Epithelial cell of esophagus (primary cell): ENCODE results near the gene LPP.
A peak's percentile ranks its signal among the peaks of the same experiment; 100 is the strongest.

Source experiments
- DNase-seq: peaks from one replicate; pipeline ENCODE4 v3.0.0; 2010; ENCODE audit warnings: low read depth
- H3K4me3 ChIP-seq: 2 replicates; pipeline ENCODE4 v1.5.1; 2011; ENCODE audit warnings: mild to moderate bottlenecking, low read length, control low read depth
- TF ChIP-seq, protein P1 (sequence below): IDR thresholded peaks from 2 replicates; pipeline ENCODE4 v1.5.1; 2011; ENCODE audit warnings: low read depth, mild to moderate bottlenecking, low read length, control low read depth, inconsistent platforms; ENCODE audit not compliant: insufficient read depth; ENCODE audit errors: missing control alignments

LPP gene

GRCh38 chr3:188348435-188349244 is 194.7 kb downstream of the LPP start:
- H3K4me3 ChIP-seq: no peak overlapping the region
- TF ChIP-seq, protein P1, sequence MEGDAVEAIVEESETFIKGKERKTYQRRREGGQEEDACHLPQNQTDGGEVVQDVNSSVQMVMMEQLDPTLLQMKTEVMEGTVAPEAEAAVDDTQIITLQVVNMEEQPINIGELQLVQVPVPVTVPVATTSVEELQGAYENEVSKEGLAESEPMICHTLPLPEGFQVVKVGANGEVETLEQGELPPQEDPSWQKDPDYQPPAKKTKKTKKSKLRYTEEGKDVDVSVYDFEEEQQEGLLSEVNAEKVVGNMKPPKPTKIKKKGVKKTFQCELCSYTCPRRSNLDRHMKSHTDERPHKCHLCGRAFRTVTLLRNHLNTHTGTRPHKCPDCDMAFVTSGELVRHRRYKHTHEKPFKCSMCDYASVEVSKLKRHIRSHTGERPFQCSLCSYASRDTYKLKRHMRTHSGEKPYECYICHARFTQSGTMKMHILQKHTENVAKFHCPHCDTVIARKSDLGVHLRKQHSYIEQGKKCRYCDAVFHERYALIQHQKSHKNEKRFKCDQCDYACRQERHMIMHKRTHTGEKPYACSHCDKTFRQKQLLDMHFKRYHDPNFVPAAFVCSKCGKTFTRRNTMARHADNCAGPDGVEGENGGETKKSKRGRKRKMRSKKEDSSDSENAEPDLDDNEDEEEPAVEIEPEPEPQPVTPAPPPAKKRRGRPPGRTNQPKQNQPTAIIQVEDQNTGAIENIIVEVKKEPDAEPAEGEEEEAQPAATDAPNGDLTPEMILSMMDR: no peak
- DNase-seq: peak; percentile 96

- TF ChIP-seq, protein P1: no peak
- peak; percentile 8 for DNase-seq
- no peak overlapping the region for H3K4me3 ChIP-seq
Measured at GRCh38 chr3:188349351-188349901, 195.5 kb downstream of the LPP start.

- peak; percentile 76 for DNase-seq
- no peak overlapping the region for H3K4me3 ChIP-seq
- TF ChIP-seq, protein P1: no peak
Measured at GRCh38 chr3:188349933-188350332, 196.0 kb downstream of the LPP start.

DNA sequence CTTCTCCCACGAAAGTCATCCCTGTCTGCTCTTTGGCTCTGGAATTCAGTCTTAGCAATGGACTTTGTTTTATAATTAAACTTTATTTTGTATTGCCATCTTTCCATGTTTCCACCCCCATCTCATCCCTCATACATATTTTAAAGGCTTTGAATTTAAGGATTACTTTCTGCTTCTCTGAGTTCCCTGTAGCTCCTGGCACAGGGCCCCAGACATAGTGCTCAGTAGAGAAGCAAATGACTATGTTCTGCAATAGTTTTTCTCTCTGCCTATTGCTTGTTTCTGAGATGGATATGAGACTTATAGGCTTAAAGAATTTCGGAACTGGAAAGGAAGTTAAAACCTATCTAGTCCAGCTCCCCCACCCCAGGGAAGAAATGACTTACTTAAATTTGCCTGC is 197.0 kb downstream of the LPP start:
- no peak overlapping the region for H3K4me3 ChIP-seq
- TF ChIP-seq, protein P1: no peak
- DNase-seq: no peak

GRCh38 chr3:188351648-188352047 is 197.7 kb downstream of the LPP start:
- TF ChIP-seq, protein P1: no peak
- H3K4me3 ChIP-seq: no peak overlapping the region
- no peak for DNase-seq

DNA sequence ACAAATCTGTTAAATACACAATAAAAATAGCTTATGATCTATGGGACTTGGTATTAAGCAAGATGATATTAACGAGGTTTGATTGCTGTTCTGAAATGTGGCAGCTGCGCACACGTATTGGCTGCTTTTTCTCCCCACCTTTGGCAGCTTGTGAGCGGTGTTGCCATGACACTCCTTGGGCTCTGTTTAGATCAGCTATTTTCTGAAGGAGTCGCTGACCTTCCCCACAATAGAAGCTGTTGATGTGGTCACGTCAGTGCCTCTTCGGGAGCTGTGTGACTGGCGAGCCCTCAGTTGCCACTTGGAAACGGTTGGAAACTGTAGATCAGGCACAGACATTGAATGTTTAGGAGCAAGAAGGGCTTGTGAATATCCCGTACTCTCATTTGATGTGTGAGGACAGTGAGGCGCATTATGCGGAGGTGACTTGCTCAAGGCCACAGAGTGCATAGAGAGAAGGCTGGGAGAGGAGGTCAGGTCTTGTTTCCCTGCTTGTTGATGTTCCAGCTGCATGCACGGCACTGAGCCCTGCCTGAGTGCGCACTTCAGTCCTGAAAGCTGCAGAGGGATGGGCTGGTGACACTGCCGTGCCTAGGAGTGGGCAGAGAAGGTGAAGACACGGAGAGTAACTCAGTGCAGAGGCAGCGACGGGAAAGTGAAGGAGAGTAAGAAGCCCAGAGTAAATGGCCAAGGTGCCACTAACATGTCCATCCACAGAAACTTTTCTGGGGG is 198.4 kb downstream of the LPP start:
- TF ChIP-seq, protein P1: no peak
- DNase-seq: no peak

More for the DNA sequence above, 198.4 kb downstream of the LPP start:
- H3K4me3 ChIP-seq: no peak overlapping the region
